ENCODE results near the gene ERN1. TPM values are rescaled to one million over a fixed set of nuclear protein-coding genes. Genes with fewer than 3 reads are reported as not detected.

The ERN1 gene
- total and polyA plus RNA-seq, 10 donors: 3.1 to 65.4 (median 44.1) TPM

- no peak for DNase-seq
- TF ChIP-seq POLR2A (IDR thresholded peaks at IDR 0.05) (no peak), POLR2AphosphoS5 (IDR thresholded peaks at IDR 0.05) (no peak), CTCF (IDR thresholded peaks at IDR 0.05 in 8 of 11, conservative IDR thresholded peaks at IDR 0.05 in 3 of 11) (no peak)
- Histone ChIP-seq H3K27ac (peak overlapping the region in 3 of 8 donors; percentile 79 to 90 (median 86)), H3K36me3 (peaks cover 0 to 81% (median 9%) of the 10 kb centered on the region in 6 donors), H3K27me3 (replicated peaks in 1 of 7) (no peaks in the 10 kb centered on the region), H3K4me3 (no peak overlapping the region), H3K4me1 (peaks cover 24 to 62% (median 43%) of the 10 kb centered on the region in 6 donors), H3K9me3 (no peaks in the 10 kb centered on the region)
- intact Hi-C loops (cut with DNase I; ENCODE audit: low total_unique reads): no loop called here
- WGBS, 5 donors: 82 to 89% (median 85%) methylated on average over 2 of the region's 2 CpGs
These were observed 27.8 kb upstream of the ERN1 start for GRCh38 chr17:64157669-64158180.

- Histone ChIP-seq H3K9me3 (no peaks in the 10 kb centered on the region), H3K27ac (peak overlapping the region in 6 of 8 donors; percentile 78 to 90 (median 84)), H3K4me3 (no peak overlapping the region), H3K36me3 (peaks cover 0 to 88% (median 13%) of the 10 kb centered on the region in 6 donors), H3K4me1 (peaks cover 24 to 68% (median 47%) of the 10 kb centered on the region in 6 donors), H3K27me3 (replicated peaks in 1 of 7) (no peaks in the 10 kb centered on the region)
- intact Hi-C loops (cut with DNase I; ENCODE audit: low total_unique reads): no loop called here
- no peak for TF ChIP-seq CTCF (IDR thresholded peaks at IDR 0.05 in 8 of 11, conservative IDR thresholded peaks at IDR 0.05 in 3 of 11)
- TF ChIP-seq POLR2A (IDR thresholded peaks at IDR 0.05): no peak
- no peak for TF ChIP-seq POLR2AphosphoS5 (IDR thresholded peaks at IDR 0.05)
- no peak for DNase-seq
- WGBS, 5 donors: 90 to 99% (median 98%) methylated on average over 2 of the region's 2 CpGs
These were observed 26.7 kb upstream of the ERN1 start for GRCh38 chr17:64156670-64157069.

- 62 to 77% (median 69%) methylated on average over 8 to 11 of the region's 11 CpGs for WGBS, 5 donors
- H3K4me1 ChIP-seq: peaks cover 24 to 73% (median 47%) of the 10 kb centered on the region in 6 donors
- intact Hi-C loops (cut with DNase I; ENCODE audit: low total_unique reads): no loop called here
- peak overlapping the region; percentile 43 to 90 (median 81) for H3K27ac ChIP-seq
- no peaks in the 10 kb centered on the region for H3K9me3 ChIP-seq
- peaks cover 0 to 90% (median 13%) of the 10 kb centered on the region in 6 donors for H3K36me3 ChIP-seq
- DNase-seq: peak; percentile 84
- H3K4me3 ChIP-seq: no peak overlapping the region
- TF ChIP-seq POLR2AphosphoS5 (IDR thresholded peaks at IDR 0.05) (peak; percentile 75 to 83 (median 77)), POLR2A (IDR thresholded peaks at IDR 0.05) (no peak)
- no peaks in the 10 kb centered on the region for H3K27me3 ChIP-seq (replicated peaks in 1 of 7)
These were observed 26.0 kb upstream of the ERN1 start for GRCh38 chr17:64155751-64156544.

GRCh38 chr17:64155129-64155528 is 25.2 kb upstream of the ERN1 start:
- Histone ChIP-seq H3K27ac (peak overlapping the region; percentile 43 to 90 (median 81)), H3K4me3 (no peak overlapping the region), H3K36me3 (peaks cover 0 to 90% (median 11%) of the 10 kb centered on the region in 6 donors), H3K4me1 (peaks cover 24 to 81% (median 50%) of the 10 kb centered on the region in 6 donors), H3K27me3 (replicated peaks in 1 of 7) (no peaks in the 10 kb centered on the region), H3K9me3 (no peaks in the 10 kb centered on the region)
- TF ChIP-seq POLR2AphosphoS5 (IDR thresholded peaks at IDR 0.05): no peak
- no peak for TF ChIP-seq CTCF (IDR thresholded peaks at IDR 0.05 in 8 of 11, conservative IDR thresholded peaks at IDR 0.05 in 3 of 11)
- TF ChIP-seq POLR2A (IDR thresholded peaks at IDR 0.05): no peak
- 85 to 95% (median 89%) methylated on average over 7 of the region's 7 CpGs for WGBS, 5 donors
- intact Hi-C loops (cut with DNase I; ENCODE audit: low total_unique reads): no loop called here
- DNase-seq: no peak
